ENCODE results near the gene EIF2D.

DNA sequence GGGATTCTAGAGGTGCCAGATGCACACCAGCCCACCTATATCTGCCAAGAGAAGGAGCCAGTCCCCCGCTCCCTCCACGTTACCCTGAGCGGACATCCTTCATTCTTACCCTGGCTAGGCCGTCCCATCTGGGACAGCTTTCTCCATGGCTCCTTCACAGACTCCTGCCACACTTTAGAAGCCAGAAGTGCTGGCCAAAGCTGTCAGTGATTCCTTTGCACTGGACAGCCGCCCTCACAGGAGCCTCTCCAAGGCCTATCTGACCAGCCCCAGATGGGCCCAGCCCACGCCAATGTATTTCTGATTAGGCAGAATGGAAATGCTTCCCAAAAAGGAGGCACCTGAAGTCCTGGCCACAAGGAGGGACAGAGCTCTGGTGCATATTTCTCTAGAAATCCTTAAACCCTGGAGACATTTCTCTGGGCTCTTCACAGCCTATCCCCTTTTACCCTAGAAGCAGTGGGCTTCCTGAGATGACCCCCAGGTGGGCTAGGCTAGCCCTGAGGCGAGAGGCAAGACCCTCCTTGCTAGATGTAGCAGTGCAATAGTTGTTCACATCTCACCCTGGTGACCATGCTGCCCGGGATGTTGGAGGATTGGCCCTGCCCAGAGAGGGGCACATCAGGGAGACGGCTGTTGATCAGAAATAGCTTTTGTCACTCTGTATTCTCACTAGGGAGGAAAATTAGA lies 60.8 kb downstream of the EIF2D start:
- TF ChIP-seq POLR2AphosphoS5 (IDR thresholded peaks at IDR 0.05; ENCODE audit: low read depth, low read length) = no peak
- no peak for TF ChIP-seq POLR2A (IDR thresholded peaks at IDR 0.05; ENCODE audit: low read depth, low read length)
